Measurements from ENCODE around the gene CANX.

The CANX gene

DNA sequence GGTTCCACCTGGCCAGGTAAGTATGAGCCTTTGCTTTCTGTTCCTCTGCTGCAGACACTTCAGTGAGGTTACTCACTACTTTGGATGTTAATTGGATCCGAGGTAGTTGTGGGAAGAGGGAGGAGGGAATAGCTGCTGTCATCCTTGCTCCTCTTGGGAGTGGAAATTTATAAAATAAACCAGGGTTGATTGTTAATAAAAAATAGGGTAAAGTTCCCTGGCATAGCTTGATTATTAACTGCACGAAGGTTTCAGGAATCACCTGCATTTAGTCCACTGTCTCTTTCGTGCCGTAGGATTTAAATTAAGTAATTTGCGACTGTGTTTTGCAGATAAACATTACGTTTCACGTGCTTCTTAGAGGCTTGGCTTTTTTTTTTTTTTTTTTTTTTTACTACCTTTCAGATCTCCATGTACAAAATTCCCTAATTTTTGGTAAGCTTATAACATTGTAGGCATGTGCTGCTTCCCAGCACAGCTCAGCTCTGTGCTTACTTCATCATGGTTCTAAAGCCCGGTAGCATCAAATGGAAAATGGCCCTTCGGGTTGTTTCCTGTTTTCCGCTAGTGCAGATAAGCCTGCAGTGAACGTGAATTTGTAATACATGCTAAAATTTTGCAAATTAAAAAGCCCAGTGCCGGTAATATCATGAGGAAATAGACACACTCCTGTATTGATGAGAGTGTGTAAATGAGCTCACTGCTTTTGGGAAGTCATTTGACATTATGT, 68.1 kb downstream of the CANX start:
- Histone ChIP-seq H4K20me1 (ENCODE audit: insufficient read depth, low read length) (no peaks in the 10 kb centered on the region), H3K27ac (ENCODE audit: low read depth, low read length, poor library complexity, severe bottlenecking) (no peak overlapping the region), H3K36me3 (ENCODE audit: insufficient read depth, low read length) (peaks cover 68% of the 10 kb centered on the region), H2AFZ (ENCODE audit: low read length) (no peak overlapping the region), H3K9me3 (ENCODE audit: low read length) (no peaks in the 10 kb centered on the region), H3K27me3 (ENCODE audit: insufficient read depth, low read length) (no peaks in the 10 kb centered on the region), H3K9ac (ENCODE audit: low read length) (no peak overlapping the region), H3K4me3 (ENCODE audit: low read depth, low read length, poor library complexity, severe bottlenecking) (no peak overlapping the region), H3F3A (ENCODE audit: insufficient read depth, low read length) (no peaks in the 10 kb centered on the region), H3K4me2 (ENCODE audit: low read length) (no peak overlapping the region), H3K4me1 (ENCODE audit: insufficient read depth, low read length, severe bottlenecking) (peaks cover 12% of the 10 kb centered on the region), H3K9me2 (ENCODE audit: low read depth, low read length) (no peaks in the 10 kb centered on the region), H3K79me2 (ENCODE audit: insufficient read depth, low read length) (peaks cover 14% of the 10 kb centered on the region)
- no peak for TF ChIP-seq CTCF (IDR thresholded peaks at IDR 0.05; ENCODE audit: low read length)
- TF ChIP-seq EZH2 (IDR thresholded peaks at IDR 0.05; ENCODE audit: borderline replicate concordance, low read length) = no peak

DNA sequence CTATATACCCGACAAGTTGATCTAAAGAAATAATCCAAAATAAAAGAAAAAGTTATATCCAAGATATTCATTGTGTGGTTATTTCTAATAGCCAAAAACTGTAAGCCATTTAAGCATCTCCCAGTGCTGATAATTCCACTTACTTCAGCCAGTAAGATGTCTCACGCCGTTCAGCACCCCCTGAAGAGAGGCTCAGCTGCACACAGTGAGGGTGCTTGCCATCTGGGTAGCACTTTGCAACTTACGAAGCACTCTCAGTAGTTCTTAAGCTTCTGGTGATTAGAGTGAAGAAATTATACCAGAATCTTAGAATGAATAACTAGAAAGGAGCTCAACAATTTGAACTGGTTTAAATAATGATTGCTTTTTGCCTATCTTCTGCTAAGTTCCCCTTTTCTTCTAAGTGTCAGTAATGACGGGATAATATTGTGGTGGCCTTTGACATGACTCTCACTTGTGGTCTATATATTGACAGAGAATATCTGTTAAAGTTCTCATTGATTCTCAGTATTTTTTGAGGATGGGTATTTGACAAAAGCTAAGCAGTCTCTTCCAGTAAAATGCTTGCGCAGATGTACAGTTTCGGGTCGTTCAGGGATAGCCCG, 68.8 kb downstream of the CANX start:
- peaks cover 75% of the 10 kb centered on the region for H3K36me3 ChIP-seq (ENCODE audit: insufficient read depth, low read length)
- H3K9me2 ChIP-seq (ENCODE audit: low read depth, low read length) = no peaks in the 10 kb centered on the region
- H3K9ac ChIP-seq (ENCODE audit: low read length) = no peak overlapping the region
- no peaks in the 10 kb centered on the region for H3K9me3 ChIP-seq (ENCODE audit: low read length)
- peaks cover 5% of the 10 kb centered on the region for H3K4me1 ChIP-seq (ENCODE audit: insufficient read depth, low read length, severe bottlenecking)
- TF ChIP-seq EZH2 (IDR thresholded peaks at IDR 0.05; ENCODE audit: borderline replicate concordance, low read length) (no peak), CTCF (IDR thresholded peaks at IDR 0.05; ENCODE audit: low read length) (no peak)
- H3K27ac ChIP-seq (ENCODE audit: low read depth, low read length, poor library complexity, severe bottlenecking) = no peak overlapping the region
- no peak overlapping the region for H2AFZ ChIP-seq (ENCODE audit: low read length)
- H3F3A ChIP-seq (ENCODE audit: insufficient read depth, low read length) = no peaks in the 10 kb centered on the region
- peaks cover 14% of the 10 kb centered on the region for H3K79me2 ChIP-seq (ENCODE audit: insufficient read depth, low read length)
- H3K27me3 ChIP-seq (ENCODE audit: insufficient read depth, low read length) = no peaks in the 10 kb centered on the region
- H3K4me3 ChIP-seq (ENCODE audit: low read depth, low read length, poor library complexity, severe bottlenecking) = no peak overlapping the region
- H4K20me1 ChIP-seq (ENCODE audit: insufficient read depth, low read length) = no peaks in the 10 kb centered on the region
- no peak overlapping the region for H3K4me2 ChIP-seq (ENCODE audit: low read length)

DNA sequence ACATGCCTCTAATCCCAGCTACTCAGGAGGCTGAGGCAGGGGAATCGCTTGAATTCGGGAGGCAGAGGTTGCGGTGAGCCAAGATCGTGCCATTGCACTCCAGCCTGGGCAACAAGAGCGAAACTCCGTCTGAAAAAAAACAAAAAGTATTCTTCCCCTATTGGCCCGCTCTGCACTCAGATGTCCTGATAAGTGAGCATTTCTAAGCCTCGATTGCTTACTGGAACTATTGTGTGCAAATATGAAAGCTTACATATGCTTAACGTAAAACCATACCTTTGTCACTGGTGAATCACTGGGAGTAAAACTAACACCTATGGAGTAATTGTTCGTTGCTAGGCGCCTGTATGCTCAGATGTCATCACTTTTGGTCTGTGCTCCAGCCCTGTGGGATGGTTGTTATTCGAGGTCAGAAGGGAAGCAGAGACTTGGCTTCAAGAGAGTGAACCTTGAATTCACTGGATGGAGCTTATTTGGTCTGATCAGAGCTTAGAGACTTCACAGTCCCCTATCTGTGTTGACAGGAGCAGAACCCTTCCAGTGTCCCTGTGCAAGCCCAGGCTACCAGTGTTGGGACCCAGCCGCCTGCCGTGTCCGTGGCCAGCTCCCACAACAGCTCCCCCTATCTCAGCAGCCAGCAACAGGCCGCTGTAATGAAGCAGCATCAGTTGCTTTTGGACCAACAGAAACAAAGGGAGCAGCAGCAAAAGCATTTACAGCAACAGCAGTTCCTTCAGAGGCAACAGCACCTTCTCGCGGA, 69.7 kb downstream of the CANX start:
- Histone ChIP-seq H3K9me2 (ENCODE audit: low read depth, low read length) (no peaks in the 10 kb centered on the region), H3K4me1 (ENCODE audit: insufficient read depth, low read length, severe bottlenecking) (no peaks in the 10 kb centered on the region), H3K36me3 (ENCODE audit: insufficient read depth, low read length) (peaks cover 82% of the 10 kb centered on the region), H3K4me3 (ENCODE audit: low read depth, low read length, poor library complexity, severe bottlenecking) (no peak overlapping the region), H2AFZ (ENCODE audit: low read length) (no peak overlapping the region), H3K27me3 (ENCODE audit: insufficient read depth, low read length) (no peaks in the 10 kb centered on the region), H3K79me2 (ENCODE audit: insufficient read depth, low read length) (peaks cover 7% of the 10 kb centered on the region), H3F3A (ENCODE audit: insufficient read depth, low read length) (no peaks in the 10 kb centered on the region), H4K20me1 (ENCODE audit: insufficient read depth, low read length) (no peaks in the 10 kb centered on the region), H3K9me3 (ENCODE audit: low read length) (no peaks in the 10 kb centered on the region), H3K27ac (ENCODE audit: low read depth, low read length, poor library complexity, severe bottlenecking) (no peak overlapping the region), H3K4me2 (ENCODE audit: low read length) (no peak overlapping the region), H3K9ac (ENCODE audit: low read length) (no peak overlapping the region)
- no peak for TF ChIP-seq CTCF (IDR thresholded peaks at IDR 0.05; ENCODE audit: low read length)
- TF ChIP-seq EZH2 (IDR thresholded peaks at IDR 0.05; ENCODE audit: borderline replicate concordance, low read length) = no peak

Measured in OCI-LY1 (cell line).